OCI-LY3 (cell line): ENCODE results near the gene INVS.

ENCODE experiments used
- H2AFZ ChIP-seq: fragments of 200-600, 300-600 bp; shearing (Covaris generic); 2 replicates; pipeline ENCODE4 v1.6.0; 2014; ENCODE audit warnings: antibody characterized with exemption, low read depth, low read length
- H3K27ac ChIP-seq: fragments of 200-600, 300-600 bp; sonication (generic); 2 replicates; pipeline ENCODE4 v1.5.1; 2014; ENCODE audit warnings: mild to moderate bottlenecking, low read length, moderate library complexity, mixed read lengths
- H3K27me3 ChIP-seq: fragments of 200-600, 300-600 bp; sonication (generic); 2 replicates; pipeline ENCODE4 v1.6.1; 2014; ENCODE audit warnings: low read depth, low read length, mixed read lengths
- H3K36me3 ChIP-seq: fragments of 200-600, 300-600 bp; sonication (generic); replicated peaks from 2 replicates; pipeline ENCODE3; 2014; ENCODE audit warnings: low read depth, low read length, mixed read lengths
- H3K4me1 ChIP-seq: fragments of 300-600, 200-600 bp; sonication (generic); 2 replicates; pipeline ENCODE4 v1.6.1; 2014; ENCODE audit warnings: low read length, mixed read lengths
- H3K4me2 ChIP-seq: fragments of 200-600, 300-600 bp; sonication (generic); 2 replicates; pipeline ENCODE4 v1.6.1; 2014; ENCODE audit warnings: low read length, mixed read lengths
- H3K4me3 ChIP-seq: fragments of 300-600, 200-600 bp; sonication (generic); 2 replicates; pipeline ENCODE4 v1.5.1; 2014; ENCODE audit warnings: antibody characterized with exemption, mild to moderate bottlenecking, low read length, moderate library complexity
- H3K79me2 ChIP-seq: fragments of 300-600, 200-600 bp; shearing (Covaris generic); 2 replicates; pipeline ENCODE4 v1.6.1; 2014; ENCODE audit warnings: mild to moderate bottlenecking, low read length, mixed read lengths
- H3K9ac ChIP-seq: fragments of 300-600, 200-600 bp; shearing (Covaris generic); 2 replicates; pipeline ENCODE4 v1.6.0; 2014; ENCODE audit warnings: mild to moderate bottlenecking, low read length, moderate library complexity
- H3K9me3 ChIP-seq: fragments of 200-600, 300-600 bp; shearing (Covaris generic); 2 replicates; pipeline ENCODE4 v1.6.1; 2014; ENCODE audit warnings: low read length, mixed read lengths; ENCODE audit not compliant: insufficient read depth
- H4K20me1 ChIP-seq: fragments of 200-600, 300-600 bp; sonication (generic); 2 replicates; pipeline ENCODE4 v1.6.1; 2016; ENCODE audit warnings: low read length, mixed read lengths; ENCODE audit not compliant: insufficient read depth
- EZH2phosphoT487 ChIP-seq: fragments of 200-600 bp; shearing (Covaris generic); IDR thresholded peaks from 2 replicates; pipeline ENCODE4 v1.6.1; 2018; ENCODE audit warnings: antibody characterized with exemption, mixed run types, low read depth
- TF ChIP-seq, protein P1 (sequence below): fragments of 200-600, 300-600 bp; sonication (generic); IDR thresholded peaks from 2 replicates; pipeline ENCODE4 v1.5.1; 2014; ENCODE audit warnings: antibody characterized with exemption, low read length, low read depth

Gene INVS

DNA sequence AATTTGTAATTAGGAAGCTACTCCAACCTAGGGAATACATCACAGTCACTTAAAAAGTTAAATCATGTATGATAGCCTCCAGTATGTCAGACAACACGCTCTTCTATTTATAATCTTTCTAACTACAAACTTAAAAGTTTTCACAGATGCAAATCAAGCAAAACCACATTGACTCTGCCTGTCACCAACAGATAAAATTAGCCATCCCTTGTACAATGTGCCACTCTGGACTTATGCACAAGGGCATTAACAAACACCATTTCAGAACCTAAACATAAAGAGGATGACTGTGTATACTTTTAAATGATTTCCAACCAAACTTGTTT is 15.0 kb upstream of the INVS start:
- Histone ChIP-seq H3K9me3 (no peaks in the 10 kb centered on the region), H4K20me1 (peaks cover 54% of the 10 kb centered on the region), H3K79me2 (peaks cover 85% of the 10 kb centered on the region), H3K9ac (peak overlapping the region; percentile 23; the same call in 1 of the 2 replicates), H3K27me3 (no peaks in the 10 kb centered on the region), H3K27ac (no peak overlapping the region), H3K4me1 (peaks cover 34% of the 10 kb centered on the region), H3K36me3 (no peaks in the 10 kb centered on the region), H3K4me2 (peak overlapping the region; percentile 88), H2AFZ (no peak overlapping the region), H3K4me3 (peak overlapping the region; percentile 72)
- no peak for TF ChIP-seq EZH2phosphoT487
- TF ChIP-seq, protein P1, sequence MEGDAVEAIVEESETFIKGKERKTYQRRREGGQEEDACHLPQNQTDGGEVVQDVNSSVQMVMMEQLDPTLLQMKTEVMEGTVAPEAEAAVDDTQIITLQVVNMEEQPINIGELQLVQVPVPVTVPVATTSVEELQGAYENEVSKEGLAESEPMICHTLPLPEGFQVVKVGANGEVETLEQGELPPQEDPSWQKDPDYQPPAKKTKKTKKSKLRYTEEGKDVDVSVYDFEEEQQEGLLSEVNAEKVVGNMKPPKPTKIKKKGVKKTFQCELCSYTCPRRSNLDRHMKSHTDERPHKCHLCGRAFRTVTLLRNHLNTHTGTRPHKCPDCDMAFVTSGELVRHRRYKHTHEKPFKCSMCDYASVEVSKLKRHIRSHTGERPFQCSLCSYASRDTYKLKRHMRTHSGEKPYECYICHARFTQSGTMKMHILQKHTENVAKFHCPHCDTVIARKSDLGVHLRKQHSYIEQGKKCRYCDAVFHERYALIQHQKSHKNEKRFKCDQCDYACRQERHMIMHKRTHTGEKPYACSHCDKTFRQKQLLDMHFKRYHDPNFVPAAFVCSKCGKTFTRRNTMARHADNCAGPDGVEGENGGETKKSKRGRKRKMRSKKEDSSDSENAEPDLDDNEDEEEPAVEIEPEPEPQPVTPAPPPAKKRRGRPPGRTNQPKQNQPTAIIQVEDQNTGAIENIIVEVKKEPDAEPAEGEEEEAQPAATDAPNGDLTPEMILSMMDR: no peak

DNA sequence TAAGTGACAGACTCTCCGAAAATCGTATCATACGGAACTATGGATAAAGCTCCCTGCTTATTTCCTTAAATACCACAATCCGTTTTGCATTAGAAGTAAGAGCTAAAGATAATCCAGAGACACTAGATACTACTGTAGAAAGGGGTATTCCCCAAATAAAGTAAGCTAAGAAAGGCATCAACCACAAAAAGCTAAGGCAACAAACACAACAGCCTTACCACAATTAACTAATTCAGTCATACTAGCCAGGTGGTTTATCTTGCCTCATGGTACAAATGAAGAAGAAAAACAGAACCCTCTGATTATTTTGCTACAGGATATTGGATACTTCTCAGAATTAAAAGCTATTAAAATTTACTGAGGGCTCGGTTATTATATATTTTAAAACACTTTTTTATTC is 14.3 kb upstream of the INVS start:
- Histone ChIP-seq H4K20me1 (peaks cover 54% of the 10 kb centered on the region), H3K4me3 (no peak overlapping the region; the same call in 1 of the 2 replicates), H3K4me1 (peaks cover 34% of the 10 kb centered on the region), H3K9me3 (no peaks in the 10 kb centered on the region), H3K36me3 (no peaks in the 10 kb centered on the region), H3K9ac (no peak overlapping the region), H3K27ac (no peak overlapping the region), H3K4me2 (peak overlapping the region; percentile 88), H3K27me3 (no peaks in the 10 kb centered on the region), H2AFZ (no peak overlapping the region), H3K79me2 (peaks cover 85% of the 10 kb centered on the region)
- TF ChIP-seq, protein P1: no peak
- no peak for TF ChIP-seq EZH2phosphoT487

DNA sequence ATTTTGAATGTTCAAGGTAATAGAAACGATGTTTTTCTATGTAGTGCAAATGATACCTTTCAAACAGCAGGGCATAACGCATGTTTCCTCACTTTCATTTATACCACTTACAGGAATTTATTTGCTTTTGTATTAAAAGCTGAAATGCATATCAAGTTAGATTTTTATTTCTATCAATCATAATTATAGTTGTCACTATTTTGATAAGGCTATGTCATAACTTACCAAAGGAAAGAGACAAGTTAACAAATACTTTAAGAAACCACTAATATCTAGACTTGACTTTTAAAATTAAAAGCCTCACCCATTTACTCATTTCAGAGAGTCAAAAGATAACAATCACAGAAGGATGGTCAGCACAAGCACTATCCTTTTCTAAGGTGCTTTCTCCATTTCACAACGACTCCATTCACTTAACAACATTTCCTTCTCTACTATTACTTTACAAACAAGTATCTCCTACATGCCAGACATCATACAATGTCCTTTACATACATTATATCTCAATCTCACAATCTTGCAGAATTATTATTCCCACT is 12.9 kb upstream of the INVS start:
- H3K9ac ChIP-seq: no peak overlapping the region
- H3K4me2 ChIP-seq: no peak overlapping the region
- H3K9me3 ChIP-seq: no peaks in the 10 kb centered on the region
- peaks cover 81% of the 10 kb centered on the region for H3K79me2 ChIP-seq
- H3K36me3 ChIP-seq: no peaks in the 10 kb centered on the region
- no peak overlapping the region for H2AFZ ChIP-seq
- TF ChIP-seq, protein P1: no peak
- no peak for TF ChIP-seq EZH2phosphoT487
- no peaks in the 10 kb centered on the region for H3K27me3 ChIP-seq
- no peak overlapping the region for H3K4me3 ChIP-seq
- no peak overlapping the region for H3K27ac ChIP-seq
- H4K20me1 ChIP-seq: peaks cover 47% of the 10 kb centered on the region
- H3K4me1 ChIP-seq: peaks cover 34% of the 10 kb centered on the region

DNA sequence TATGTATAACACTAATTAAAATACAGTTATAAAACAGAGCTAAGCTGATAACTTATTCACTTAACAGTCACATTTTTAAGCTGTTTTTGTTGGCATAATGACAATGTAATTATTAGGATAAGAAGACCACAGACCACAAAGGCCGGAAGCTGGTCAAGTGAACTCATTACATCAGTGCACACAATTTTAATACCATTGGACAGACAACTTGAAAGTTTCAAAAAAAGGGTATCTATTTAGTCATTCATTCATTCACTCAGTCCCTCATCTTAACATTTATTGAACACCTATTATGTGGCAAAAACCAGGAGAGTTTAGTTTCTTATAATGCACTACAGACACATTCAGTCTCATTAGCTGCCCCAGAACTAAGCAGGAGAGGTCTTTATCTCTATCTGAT is 11.8 kb upstream of the INVS start:
- peaks cover 41% of the 10 kb centered on the region for H4K20me1 ChIP-seq
- no peak overlapping the region for H3K4me3 ChIP-seq
- H3K36me3 ChIP-seq: no peaks in the 10 kb centered on the region
- peaks cover 79% of the 10 kb centered on the region for H3K79me2 ChIP-seq
- H3K4me2 ChIP-seq: no peak overlapping the region
- no peak overlapping the region for H3K27ac ChIP-seq
- H3K4me1 ChIP-seq: peaks cover 30% of the 10 kb centered on the region
- H2AFZ ChIP-seq: no peak overlapping the region
- H3K27me3 ChIP-seq: no peaks in the 10 kb centered on the region
- TF ChIP-seq, protein P1: no peak
- TF ChIP-seq EZH2phosphoT487: no peak
- H3K9me3 ChIP-seq: no peaks in the 10 kb centered on the region
- H3K9ac ChIP-seq: no peak overlapping the region
